ENCODE results near the gene ANAPC7.

ANAPC7 gene

GRCh38 chr12:110349514-110350151, 53.9 kb downstream of the ANAPC7 start:
- Histone ChIP-seq H3K27ac (peak overlapping the region; percentile 80), H3K36me3 (peaks cover 53% of the 10 kb centered on the region), H3K4me1 (peaks cover 86% of the 10 kb centered on the region), H3K9ac (peak overlapping the region; percentile 59), H3K27me3 (no peaks in the 10 kb centered on the region), H3K4me2 (peak overlapping the region; percentile 90), H3K9me3 (no peaks in the 10 kb centered on the region), H4K20me1 (peaks cover 7% of the 10 kb centered on the region), H3K4me3 (peak overlapping the region; percentile 39)
- TF ChIP-seq Cebpa-rat (IDR thresholded peaks at IDR 0.05), result no peak

GRCh38 chr12:110349096-110349495, 54.4 kb downstream of the ANAPC7 start:
- H3K9me3 ChIP-seq, result no peaks in the 10 kb centered on the region
- TF ChIP-seq Cebpa-rat (IDR thresholded peaks at IDR 0.05), result no peak
- H3K27ac ChIP-seq, result peak overlapping the region; percentile 80
- H4K20me1 ChIP-seq, result peaks cover 13% of the 10 kb centered on the region
- H3K4me1 ChIP-seq, result peaks cover 86% of the 10 kb centered on the region
- peak overlapping the region; percentile 39 for H3K4me3 ChIP-seq
- peaks cover 58% of the 10 kb centered on the region for H3K36me3 ChIP-seq
- H3K9ac ChIP-seq, result peak overlapping the region; percentile 59
- H3K27me3 ChIP-seq, result no peaks in the 10 kb centered on the region
- H3K4me2 ChIP-seq, result peak overlapping the region; percentile 90

GRCh38 chr12:110348431-110349059, 55.0 kb downstream of the ANAPC7 start:
- TF ChIP-seq Cebpa-rat (IDR thresholded peaks at IDR 0.05), result no peak
- Histone ChIP-seq H3K4me3 (peak overlapping the region; percentile 39), H3K36me3 (peaks cover 64% of the 10 kb centered on the region), H3K4me1 (peaks cover 86% of the 10 kb centered on the region), H4K20me1 (peaks cover 18% of the 10 kb centered on the region), H3K27me3 (no peaks in the 10 kb centered on the region), H3K9ac (peak overlapping the region; percentile 59), H3K9me3 (no peaks in the 10 kb centered on the region), H3K4me2 (peak overlapping the region; percentile 90), H3K27ac (peak overlapping the region; percentile 80)

- Histone ChIP-seq H3K9ac (peak overlapping the region; percentile 59; the same call in 1 of the 2 replicates), H3K4me1 (peaks cover 80% of the 10 kb centered on the region), H3K36me3 (peaks cover 71% of the 10 kb centered on the region), H3K27ac (peak overlapping the region; percentile 80), H3K4me3 (no peak overlapping the region), H4K20me1 (peaks cover 20% of the 10 kb centered on the region), H3K4me2 (peak overlapping the region; percentile 90), H3K9me3 (no peaks in the 10 kb centered on the region), H3K27me3 (no peaks in the 10 kb centered on the region)
- no peak for TF ChIP-seq Cebpa-rat (IDR thresholded peaks at IDR 0.05)
Observed at GRCh38 chr12:110347767-110348166, 55.7 kb downstream of the ANAPC7 start.

- Histone ChIP-seq H3K27me3 (no peaks in the 10 kb centered on the region), H4K20me1 (peaks cover 20% of the 10 kb centered on the region), H3K4me2 (peak overlapping the region; percentile 74), H3K9ac (no peak overlapping the region), H3K9me3 (no peaks in the 10 kb centered on the region), H3K36me3 (peaks cover 85% of the 10 kb centered on the region), H3K27ac (peak overlapping the region; percentile 63; the same call in 1 of the 2 replicates), H3K4me3 (no peak overlapping the region), H3K4me1 (peaks cover 73% of the 10 kb centered on the region)
- no peak for TF ChIP-seq Cebpa-rat (IDR thresholded peaks at IDR 0.05)
Observed at GRCh38 chr12:110345963-110346362, 57.5 kb downstream of the ANAPC7 start.

- Histone ChIP-seq H4K20me1 (peaks cover 20% of the 10 kb centered on the region), H3K36me3 (peaks cover 89% of the 10 kb centered on the region), H3K27ac (peak overlapping the region; percentile 63), H3K4me3 (no peak overlapping the region), H3K9me3 (no peaks in the 10 kb centered on the region), H3K4me1 (peaks cover 66% of the 10 kb centered on the region), H3K27me3 (no peaks in the 10 kb centered on the region), H3K4me2 (peak overlapping the region; percentile 74), H3K9ac (peak overlapping the region; percentile 32; the same call in 1 of the 2 replicates)
- TF ChIP-seq Cebpa-rat (IDR thresholded peaks at IDR 0.05), result peak; percentile 66
Observed at GRCh38 chr12:110345176-110345661, 58.3 kb downstream of the ANAPC7 start.

- Histone ChIP-seq H3K9me3 (no peaks in the 10 kb centered on the region), H3K27me3 (no peaks in the 10 kb centered on the region), H3K4me2 (peak overlapping the region; percentile 74), H4K20me1 (peaks cover 20% of the 10 kb centered on the region), H3K9ac (no peak overlapping the region; the same call in 1 of the 2 replicates), H3K4me3 (no peak overlapping the region), H3K36me3 (peaks cover 95% of the 10 kb centered on the region), H3K4me1 (peaks cover 60% of the 10 kb centered on the region), H3K27ac (no peak overlapping the region; the same call in 1 of the 2 replicates)
- no peak for TF ChIP-seq Cebpa-rat (IDR thresholded peaks at IDR 0.05)
Observed at GRCh38 chr12:110344657-110345056, 58.9 kb downstream of the ANAPC7 start.

- Histone ChIP-seq H3K27ac (0 out of 2 replicates have a peak overlapping the region, but pooled peaks have one; percentile 15), H3K4me2 (0 out of 2 replicates have a peak overlapping the region, but pooled peaks have one; percentile 74), H3K4me3 (no peak overlapping the region), H3K4me1 (peaks cover 53% of the 10 kb centered on the region), H3K27me3 (no peaks in the 10 kb centered on the region), H4K20me1 (peaks cover 19% of the 10 kb centered on the region), H3K9me3 (no peaks in the 10 kb centered on the region), H3K36me3 (peaks cover 98% of the 10 kb centered on the region), H3K9ac (no peak overlapping the region)
- no peak for TF ChIP-seq Cebpa-rat (IDR thresholded peaks at IDR 0.05)
Observed at GRCh38 chr12:110343736-110344555, 59.6 kb downstream of the ANAPC7 start.

- Histone ChIP-seq H3K9me3 (no peaks in the 10 kb centered on the region), H3K4me2 (no peak overlapping the region), H3K9ac (no peak overlapping the region), H3K27ac (no peak overlapping the region), H3K4me3 (no peak overlapping the region), H3K27me3 (no peaks in the 10 kb centered on the region), H4K20me1 (peaks cover 26% of the 10 kb centered on the region), H3K36me3 (peaks cover 99% of the 10 kb centered on the region), H3K4me1 (peaks cover 45% of the 10 kb centered on the region)
- no peak for TF ChIP-seq Cebpa-rat (IDR thresholded peaks at IDR 0.05)
Observed at GRCh38 chr12:110343114-110343513, 60.4 kb downstream of the ANAPC7 start.

Measured in BLaER1 (cell line).